Tibial artery (tissue), 4 donors: ENCODE measurements around the gene SCCPDH.

Source experiments
- DNase-seq, 2 donors: peaks; one replicate each; pipeline ENCODE4 v3.0.0-alpha.2; 2019
- H3K27ac ChIP-seq, 2 donors: fragments of 200-600 bp; sonication (generic) in 1 of 2; 1 replicate in 1 of 2; 2 replicates in 1 of 2; pipeline ENCODE4 v1.5.1; 2018 to 2019; ENCODE audit warnings: mild to moderate bottlenecking in 1 of 2
- H3K27me3 ChIP-seq, 2 donors: fragments of 200-600 bp; sonication (generic) in 1 of 2; one replicate each; pipeline versions ENCODE4 v1.5.1 to v1.6.0; 2016 to 2019
- H3K36me3 ChIP-seq, 3 donors: fragments of 200-600 bp; sonication (generic) in 2 of 3; one replicate each; pipeline ENCODE4 v1.5.1; 2016 to 2019; ENCODE audit warnings: mild to moderate bottlenecking in 2 of 3
- H3K4me1 ChIP-seq, 4 donors: fragments of 200-600 bp; sonication (generic) in 2 of 4; 1 replicate in 3 of 4; 2 replicates in 1 of 4; pipeline ENCODE4 v1.5.1; 2016 to 2019
- H3K4me3 ChIP-seq, 2 donors: fragments of 200-600 bp; sonication (generic) in 1 of 2; 1 replicate in 1 of 2; 2 replicates in 1 of 2; pipeline ENCODE4 v1.5.1; 2018 to 2019; ENCODE audit warnings: mild to moderate bottlenecking in 2 of 2
- H3K9me3 ChIP-seq, 3 donors: fragments of 200-600 bp; sonication (generic) in 1 of 3; one replicate each; pipeline ENCODE4 v1.5.1; 2016 to 2019
- intact Hi-C: fragments of 100-400 bp; cut with DNase I; formaldehyde crosslinking; loops from one replicate; pipeline ENCODE4 v1.15.0; 2023; ENCODE audit warnings: low total_unique reads
- TF ChIP-seq, protein P1 (sequence below), 2 experiments: fragments of 200-600 bp in 1 of 2; fragments of 450-650 bp in 1 of 2; IDR thresholded peaks; one replicate each; pipeline ENCODE4 v1.5.1; 2017 to 2019; ENCODE audit warnings: antibody characterized with exemption in 2 of 2, mild to moderate bottlenecking in 1 of 2, moderate library complexity in 1 of 2

SCCPDH gene

GRCh38 chr1:246782120-246782900 is 58.1 kb downstream of the SCCPDH start:
- Histone ChIP-seq H3K27ac (no peak overlapping the region), H3K9me3 (no peaks in the 10 kb centered on the region), H3K27me3 (no peaks in the 10 kb centered on the region), H3K4me1 (no peaks in the 10 kb centered on the region), H3K36me3 (peaks cover 7 to 14% (median 10%) of the 10 kb centered on the region in 3 donors), H3K4me3 (no peak overlapping the region)
- peak in 1 of 2 donors; percentile 57 for DNase-seq
- intact Hi-C loops = no loop called here
- TF ChIP-seq, protein P1, sequence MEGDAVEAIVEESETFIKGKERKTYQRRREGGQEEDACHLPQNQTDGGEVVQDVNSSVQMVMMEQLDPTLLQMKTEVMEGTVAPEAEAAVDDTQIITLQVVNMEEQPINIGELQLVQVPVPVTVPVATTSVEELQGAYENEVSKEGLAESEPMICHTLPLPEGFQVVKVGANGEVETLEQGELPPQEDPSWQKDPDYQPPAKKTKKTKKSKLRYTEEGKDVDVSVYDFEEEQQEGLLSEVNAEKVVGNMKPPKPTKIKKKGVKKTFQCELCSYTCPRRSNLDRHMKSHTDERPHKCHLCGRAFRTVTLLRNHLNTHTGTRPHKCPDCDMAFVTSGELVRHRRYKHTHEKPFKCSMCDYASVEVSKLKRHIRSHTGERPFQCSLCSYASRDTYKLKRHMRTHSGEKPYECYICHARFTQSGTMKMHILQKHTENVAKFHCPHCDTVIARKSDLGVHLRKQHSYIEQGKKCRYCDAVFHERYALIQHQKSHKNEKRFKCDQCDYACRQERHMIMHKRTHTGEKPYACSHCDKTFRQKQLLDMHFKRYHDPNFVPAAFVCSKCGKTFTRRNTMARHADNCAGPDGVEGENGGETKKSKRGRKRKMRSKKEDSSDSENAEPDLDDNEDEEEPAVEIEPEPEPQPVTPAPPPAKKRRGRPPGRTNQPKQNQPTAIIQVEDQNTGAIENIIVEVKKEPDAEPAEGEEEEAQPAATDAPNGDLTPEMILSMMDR (IDR thresholded peaks at IDR 0.05) = no peak

DNA sequence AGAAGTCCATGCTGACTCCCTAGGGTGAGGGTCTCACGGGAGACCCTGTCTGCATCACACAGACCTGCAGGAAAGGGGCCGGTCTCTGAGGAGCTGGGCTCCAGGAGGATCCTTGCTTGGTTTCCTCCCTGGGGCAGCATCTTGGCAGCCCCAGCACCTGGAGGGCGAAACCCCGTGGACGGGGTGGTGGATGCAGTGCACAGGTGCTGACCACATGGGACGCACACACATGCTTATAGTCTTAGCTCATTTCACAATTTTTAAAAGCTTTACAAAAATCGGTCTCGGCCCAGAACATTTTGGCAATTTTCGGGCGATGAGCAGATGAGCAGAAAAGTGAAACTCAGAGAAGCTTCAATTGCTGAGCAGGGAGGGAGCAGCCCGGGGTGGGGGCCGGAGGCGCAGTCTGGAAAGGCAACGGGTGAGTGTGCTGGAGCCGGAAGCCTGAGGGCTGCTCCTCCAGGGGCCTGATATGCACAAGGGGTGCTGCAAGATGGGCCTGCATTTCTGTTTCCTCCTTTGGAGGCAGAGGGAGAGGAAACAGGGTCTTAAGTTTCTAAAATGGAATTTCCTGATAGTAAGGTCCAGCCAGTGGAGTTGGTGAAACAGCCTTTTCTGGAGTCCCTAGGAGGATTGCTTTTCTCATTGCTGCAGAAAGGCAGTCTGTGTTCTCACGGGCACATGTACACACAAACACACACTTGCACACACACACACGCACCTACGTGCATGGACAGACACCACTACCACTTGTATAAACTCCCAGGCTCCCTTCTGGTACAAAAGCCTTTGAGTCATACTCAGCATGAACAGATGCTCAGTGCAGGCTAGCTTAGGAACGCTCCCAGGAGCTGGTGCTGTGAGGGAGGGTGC is 60.6 kb downstream of the SCCPDH start:
- peak in 1 of 2 donors; percentile 55 for DNase-seq
- peaks cover 0 to 14% of the 10 kb centered on the region in 2 donors for H3K27me3 ChIP-seq
- H3K9me3 ChIP-seq = no peaks in the 10 kb centered on the region
- no peaks in the 10 kb centered on the region for H3K36me3 ChIP-seq
- H3K4me1 ChIP-seq = peaks cover 0 to 11% (median 5%) of the 10 kb centered on the region in 4 donors
- H3K4me3 ChIP-seq = no peak overlapping the region
- TF ChIP-seq, protein P1 (IDR thresholded peaks at IDR 0.05) = no peak
- H3K27ac ChIP-seq = no peak overlapping the region
- intact Hi-C loops = no loop called here

- Histone ChIP-seq H3K9me3 (no peaks in the 10 kb centered on the region), H3K27ac (no peak overlapping the region), H3K36me3 (no peaks in the 10 kb centered on the region), H3K4me1 (peaks cover 0 to 11% (median 5%) of the 10 kb centered on the region in 4 donors), H3K4me3 (no peak overlapping the region), H3K27me3 (peaks cover 0 to 21% of the 10 kb centered on the region in 2 donors)
- DNase-seq = peak in 1 of 2 donors; percentile 65
- TF ChIP-seq, protein P1 (IDR thresholded peaks at IDR 0.05) = no peak
- intact Hi-C loops = no loop called here
These were observed 61.4 kb downstream of the SCCPDH start for GRCh38 chr1:246785494-246786111.

GRCh38 chr1:246786606-246787238 is 62.5 kb downstream of the SCCPDH start:
- H3K9me3 ChIP-seq = no peaks in the 10 kb centered on the region
- DNase-seq = peak in 1 of 2 donors; percentile 53
- no peak overlapping the region for H3K4me3 ChIP-seq

More at GRCh38 chr1:246786606-246787238, 62.5 kb downstream of the SCCPDH start:
- Histone ChIP-seq H3K4me1 (peaks cover 0 to 11% (median 5%) of the 10 kb centered on the region in 4 donors), H3K36me3 (no peaks in the 10 kb centered on the region), H3K27me3 (peaks cover 0 to 32% of the 10 kb centered on the region in 2 donors), H3K27ac (no peak overlapping the region)
- TF ChIP-seq, protein P1 (IDR thresholded peaks at IDR 0.05) = no peak
- intact Hi-C loops = no loop called here
